ENCODE results near the gene MOXD1. TPM values are rescaled to one million over a fixed set of nuclear protein-coding genes. Genes with fewer than 3 reads are reported as not detected.

MOXD1 gene
- total and polyA plus RNA-seq, 2 of the 8 experiments (the other 6 are each of a cell fraction or from before 2014, with no cell fraction given), result 1.6 to 3.5 TPM

- no peaks in the 10 kb centered on the region for H3K27me3 ChIP-seq (replicated peaks in 1 of 4; ENCODE audit: control insufficient read depth in 3 of 4, extremely low read depth in 1 of 4, insufficient read depth in 3 of 4, low read length in 3 of 4)
- FAIRE-seq (no peak), DNase-seq (ENCODE audit: low read depth in 1 of 2, low spot score in 2 of 2) (no peak)
- H3K23ac ChIP-seq (ENCODE audit: insufficient read length), result no peak overlapping the region
- no peak overlapping the region for H4K5ac ChIP-seq (ENCODE audit: insufficient read length, low read depth, low read length)
- H2BK12ac ChIP-seq (ENCODE audit: low read depth, low read length), result no peak overlapping the region
- H3K4me1 ChIP-seq (replicated peaks in 1 of 4; ENCODE audit: control insufficient read depth in 3 of 4, insufficient read depth in 4 of 4, low read length in 3 of 4), result peaks cover 0 to 3% (median 0%) of the 10 kb centered on the region in 4 experiments; a peak in 2 of 7 replicates
- H2BK120ac ChIP-seq (replicated peaks; ENCODE audit: low read depth, low read length), result no peak overlapping the region
- no peak overlapping the region for H2AK5ac ChIP-seq (ENCODE audit: low read depth, low read length)
- peaks cover 0 to 7% of the 10 kb centered on the region in 2 experiments; a peak in 3 of 4 replicates for H3K9me3 ChIP-seq (ENCODE audit: insufficient read depth in 2 of 2, low read depth in 1 of 2, low read length in 1 of 2)
- H3K56ac ChIP-seq (replicated peaks; ENCODE audit: insufficient read length, low read depth, low read length), result no peak overlapping the region
- no peak overlapping the region for H2BK20ac ChIP-seq (ENCODE audit: low read length)
- H2BK5ac ChIP-seq (ENCODE audit: low read depth, low read length), result no peak overlapping the region
- no peak overlapping the region for H3K18ac ChIP-seq (ENCODE audit: extremely low read depth, low read length)
- H3K23me2 ChIP-seq (ENCODE audit: low read depth, low read length), result no peaks in the 10 kb centered on the region
- 93% methylated on average over 5 of the region's 5 CpGs; no CpG with 5 or more reads in 1 of the 2 experiments for WGBS, 2 experiments (ENCODE audit: extremely low coverage in 1 of 2, insufficient coverage in 1 of 2, insufficient read length in 1 of 2, insufficient replicate concordance in 2 of 2, low coverage in 1 of 2, low lambda C conversion rate in 2 of 2, missing lambda C conversion rate in 1 of 2)
- CTCF ChIA-PET (ENCODE audit: partially characterized antibody), result interaction anchor here (0.6 to 2.2 kb wide), 3 partner anchors 10 to 483 kb away, joined by 3 to 6 read pairs (median 3); no protein-coding TSS in a partner anchor
- no peak overlapping the region for H2BK15ac ChIP-seq (ENCODE audit: low read length)
- no peak overlapping the region for H4K8ac ChIP-seq (ENCODE audit: extremely low read depth, insufficient read depth, low read length)
- H4K20me1 ChIP-seq (replicated peaks in 1 of 2; ENCODE audit: control insufficient read depth in 1 of 2, insufficient read depth in 2 of 2, low read length in 2 of 2), result no peaks in the 10 kb centered on the region
- no peak overlapping the region for H3K9ac ChIP-seq (replicated peaks in 1 of 4; ENCODE audit: extremely low read depth in 1 of 4, low read depth in 3 of 4, low read length in 3 of 4)
- no peak overlapping the region for H3K27ac ChIP-seq (ENCODE audit: low read depth, low read length)
- H3K4me3 ChIP-seq (ENCODE audit: extremely low read depth in 1 of 4, insufficient read depth in 2 of 4, low read depth in 3 of 4, low read length in 4 of 4), result no peak overlapping the region
- no peaks in the 10 kb centered on the region for H3K36me3 ChIP-seq (ENCODE audit: control insufficient read depth in 2 of 4, insufficient read depth in 4 of 4, low read length in 3 of 4)
- no peak overlapping the region for H2AFZ ChIP-seq (ENCODE audit: low read length)
- H3K79me2 ChIP-seq (ENCODE audit: control insufficient read depth in 1 of 2, insufficient read depth in 2 of 2, low read length in 2 of 2), result no peaks in the 10 kb centered on the region
- no peak overlapping the region for H4K91ac ChIP-seq (replicated peaks; ENCODE audit: insufficient read length, low read length)
- no peak overlapping the region for H3K14ac ChIP-seq (ENCODE audit: insufficient read length)
- H3K4ac ChIP-seq (replicated peaks; ENCODE audit: insufficient read length, low read depth, low read length), result no peak overlapping the region
- POLR2A ChIA-PET (ENCODE audit: partially characterized antibody), result no interaction called here
- H3K79me1 ChIP-seq (ENCODE audit: low read depth, low read length), result no peaks in the 10 kb centered on the region
- H3K4me2 ChIP-seq (ENCODE audit: insufficient read depth in 1 of 2, low read depth in 2 of 2, low read length in 2 of 2), result no peak overlapping the region
- TF ChIP-seq ASH2L (IDR thresholded peaks at IDR 0.05; ENCODE audit: low read length), result no peak
- no peak for TF ChIP-seq MAFK (IDR thresholded peaks at IDR 0.05; ENCODE audit: low read depth, low read length)
- TF ChIP-seq SUZ12 (IDR thresholded peaks at IDR 0.05; ENCODE audit: low read length), result no peak
- TF ChIP-seq RXRA (IDR thresholded peaks at IDR 0.05; ENCODE audit: insufficient read depth, low read depth, low read length), result no peak
- no peak for TF ChIP-seq TEAD4 (IDR thresholded peaks at IDR 0.05; ENCODE audit: low read depth, low read length)
Observed at GRCh38 chr6:132446855-132447241, 45.6 kb upstream of the MOXD1 start.
